ENCODE data around the gene DIAPH1.

- TF ChIP-seq POLR2A (IDR thresholded peaks at IDR 0.05): no peak
- no peak for TF ChIP-seq CTCF (IDR thresholded peaks at IDR 0.05)
Observed at GRCh38 chr5:141543053-141543452, 75.7 kb downstream of the DIAPH1 start.
